ENCODE results near the gene CARNS1. TPM values are rescaled to one million over a fixed set of nuclear protein-coding genes. Genes with fewer than 3 reads are reported as not detected.

The CARNS1 gene
- 1 to 10 TPM in 1 of 3 donors, under 1 TPM in 2; 0.16 to 4.2 (median 0.66) TPM for total RNA-seq

DNA sequence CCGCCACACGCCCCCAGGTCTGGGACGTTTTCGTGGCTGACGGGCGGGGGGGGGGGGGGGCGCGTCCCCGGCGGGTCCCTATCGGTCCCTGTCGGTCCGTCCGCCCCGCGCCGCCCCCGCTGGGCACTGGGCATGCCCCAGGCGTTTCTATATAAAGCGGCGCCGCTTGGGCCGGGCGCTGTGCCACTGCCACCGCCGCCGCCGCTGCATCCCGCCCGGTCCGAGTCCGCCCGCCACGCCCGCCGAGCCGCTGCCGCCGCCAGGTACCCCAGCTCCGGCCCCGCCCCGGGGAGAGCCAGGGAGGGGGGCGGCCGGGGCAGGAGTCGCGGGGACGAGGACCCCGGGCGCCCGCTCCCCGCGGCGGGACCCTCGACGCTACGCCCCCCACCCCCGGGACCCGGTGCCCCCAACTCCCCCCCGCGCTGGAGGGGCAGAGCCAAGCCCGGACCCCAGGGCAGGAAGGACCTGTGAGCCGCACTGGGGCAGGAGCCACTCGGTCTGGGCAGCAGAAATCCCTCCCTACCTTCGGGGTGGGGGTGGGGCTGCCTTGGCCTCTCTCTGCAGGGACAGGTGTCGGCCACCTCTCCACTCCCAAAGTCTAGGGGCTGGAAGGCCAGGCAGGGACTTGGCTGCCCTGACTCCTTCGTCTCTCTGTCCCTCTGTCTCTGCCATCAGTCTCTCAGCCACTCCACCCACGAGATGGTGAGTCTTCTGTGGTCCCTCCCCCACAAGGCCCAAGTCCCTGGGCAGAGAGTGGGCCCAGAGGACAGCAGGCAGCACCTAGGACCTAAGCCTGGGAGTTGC, at the start of gene CARNS1:
TSS of gene CARNS1 (plus strand) at position 178 of the 804 bp plus-strand sequence. CDS start at position 700, 522 bp downstream.
- intact Hi-C loops (cut with DNase I; ENCODE audit: low total_unique reads) = no loop called here
- no peak for DNase-seq (ENCODE audit: low spot score in 2 of 2)
- Histone ChIP-seq H3K36me3 (no peaks in the 10 kb centered on the region), H3K27ac (peak within 1 kb of the TSS; percentile 68 to 83), H3K4me3 (peak within 1 kb of the TSS; percentile 12 to 63 (median 45)), H3K4me1 (peaks cover 10 to 13% of the 10 kb centered on the region in 2 donors), H3K9me3 (no peaks in the 10 kb centered on the region), H3K27me3 (peaks cover 0 to 13% of the 10 kb centered on the region in 2 donors)
- no peak for TF ChIP-seq POLR2A (IDR thresholded peaks at IDR 0.05)
- TF ChIP-seq, protein P1, sequence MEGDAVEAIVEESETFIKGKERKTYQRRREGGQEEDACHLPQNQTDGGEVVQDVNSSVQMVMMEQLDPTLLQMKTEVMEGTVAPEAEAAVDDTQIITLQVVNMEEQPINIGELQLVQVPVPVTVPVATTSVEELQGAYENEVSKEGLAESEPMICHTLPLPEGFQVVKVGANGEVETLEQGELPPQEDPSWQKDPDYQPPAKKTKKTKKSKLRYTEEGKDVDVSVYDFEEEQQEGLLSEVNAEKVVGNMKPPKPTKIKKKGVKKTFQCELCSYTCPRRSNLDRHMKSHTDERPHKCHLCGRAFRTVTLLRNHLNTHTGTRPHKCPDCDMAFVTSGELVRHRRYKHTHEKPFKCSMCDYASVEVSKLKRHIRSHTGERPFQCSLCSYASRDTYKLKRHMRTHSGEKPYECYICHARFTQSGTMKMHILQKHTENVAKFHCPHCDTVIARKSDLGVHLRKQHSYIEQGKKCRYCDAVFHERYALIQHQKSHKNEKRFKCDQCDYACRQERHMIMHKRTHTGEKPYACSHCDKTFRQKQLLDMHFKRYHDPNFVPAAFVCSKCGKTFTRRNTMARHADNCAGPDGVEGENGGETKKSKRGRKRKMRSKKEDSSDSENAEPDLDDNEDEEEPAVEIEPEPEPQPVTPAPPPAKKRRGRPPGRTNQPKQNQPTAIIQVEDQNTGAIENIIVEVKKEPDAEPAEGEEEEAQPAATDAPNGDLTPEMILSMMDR (IDR thresholded peaks at IDR 0.05) = no peak
- no peak for TF ChIP-seq POLR2AphosphoS5 (IDR thresholded peaks at IDR 0.05)

DNA sequence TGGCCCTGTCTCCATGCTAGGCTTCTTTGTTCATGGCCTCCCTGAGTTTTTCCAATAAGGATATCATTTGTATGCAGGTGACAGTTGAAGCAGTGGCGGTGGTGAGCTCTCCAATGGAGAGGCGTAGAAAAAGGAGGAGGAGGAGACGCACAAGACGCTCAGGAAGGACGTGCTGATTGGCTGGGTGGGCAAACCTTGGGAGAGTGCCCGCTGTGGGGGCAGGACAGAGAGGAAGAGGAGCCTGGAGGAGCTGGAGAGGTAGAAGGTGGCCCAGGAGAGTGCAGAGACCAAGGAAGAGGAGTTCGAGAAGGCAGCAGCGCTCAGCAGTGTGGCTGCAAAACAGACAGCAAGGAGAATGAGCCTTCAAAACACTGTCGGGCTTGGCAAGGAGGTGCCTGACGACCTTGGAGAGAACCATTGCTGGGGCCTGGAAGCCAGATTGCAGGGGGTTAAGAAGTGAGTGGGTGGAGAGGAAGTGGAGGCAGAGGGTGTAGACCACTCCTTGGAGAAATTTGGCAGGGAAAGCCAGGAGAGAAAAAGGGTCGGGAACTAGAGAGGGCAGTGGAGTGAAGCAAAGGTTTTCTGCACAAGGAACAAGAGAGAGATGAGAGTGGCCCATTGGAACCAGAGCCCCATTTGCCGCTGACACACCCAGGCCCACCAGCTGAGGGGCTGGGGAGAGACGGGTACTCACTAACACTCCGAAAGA, 49.6 kb upstream of the CARNS1 start:
- H3K36me3 ChIP-seq = no peaks in the 10 kb centered on the region
- TF ChIP-seq POLR2A (IDR thresholded peaks at IDR 0.05) (no peak), POLR2AphosphoS5 (IDR thresholded peaks at IDR 0.05) (no peak)
- TF ChIP-seq, protein P1 (IDR thresholded peaks at IDR 0.05) = no peak
- no peaks in the 10 kb centered on the region for H3K27me3 ChIP-seq
- DNase-seq (ENCODE audit: low spot score in 2 of 2) = no peak
- intact Hi-C loops (cut with DNase I; ENCODE audit: low total_unique reads) = no loop called here
- peak overlapping the region; percentile 68 to 89 for H3K27ac ChIP-seq
- H3K4me1 ChIP-seq = peaks cover 16 to 17% of the 10 kb centered on the region in 2 donors
- H3K4me3 ChIP-seq = peak overlapping the region in 1 of 3 donors; percentile 52
- H3K9me3 ChIP-seq = no peaks in the 10 kb centered on the region

GRCh38 chr11:67366546-67366945, 48.9 kb upstream of the CARNS1 start:
- no peaks in the 10 kb centered on the region for H3K9me3 ChIP-seq
- H3K27me3 ChIP-seq = no peaks in the 10 kb centered on the region
- intact Hi-C loops (cut with DNase I; ENCODE audit: low total_unique reads) = no loop called here
- no peaks in the 10 kb centered on the region for H3K36me3 ChIP-seq
- no peak for DNase-seq (ENCODE audit: low spot score in 2 of 2)
- peak overlapping the region; percentile 68 to 89 for H3K27ac ChIP-seq
- H3K4me3 ChIP-seq = peak overlapping the region in 2 of 3 donors; percentile 15 to 52
- H3K4me1 ChIP-seq = peaks cover 16 to 18% of the 10 kb centered on the region in 2 donors
- TF ChIP-seq POLR2A (IDR thresholded peaks at IDR 0.05) (no peak), POLR2AphosphoS5 (IDR thresholded peaks at IDR 0.05) (no peak)
- TF ChIP-seq, protein P1 (IDR thresholded peaks at IDR 0.05) = no peak

DNA sequence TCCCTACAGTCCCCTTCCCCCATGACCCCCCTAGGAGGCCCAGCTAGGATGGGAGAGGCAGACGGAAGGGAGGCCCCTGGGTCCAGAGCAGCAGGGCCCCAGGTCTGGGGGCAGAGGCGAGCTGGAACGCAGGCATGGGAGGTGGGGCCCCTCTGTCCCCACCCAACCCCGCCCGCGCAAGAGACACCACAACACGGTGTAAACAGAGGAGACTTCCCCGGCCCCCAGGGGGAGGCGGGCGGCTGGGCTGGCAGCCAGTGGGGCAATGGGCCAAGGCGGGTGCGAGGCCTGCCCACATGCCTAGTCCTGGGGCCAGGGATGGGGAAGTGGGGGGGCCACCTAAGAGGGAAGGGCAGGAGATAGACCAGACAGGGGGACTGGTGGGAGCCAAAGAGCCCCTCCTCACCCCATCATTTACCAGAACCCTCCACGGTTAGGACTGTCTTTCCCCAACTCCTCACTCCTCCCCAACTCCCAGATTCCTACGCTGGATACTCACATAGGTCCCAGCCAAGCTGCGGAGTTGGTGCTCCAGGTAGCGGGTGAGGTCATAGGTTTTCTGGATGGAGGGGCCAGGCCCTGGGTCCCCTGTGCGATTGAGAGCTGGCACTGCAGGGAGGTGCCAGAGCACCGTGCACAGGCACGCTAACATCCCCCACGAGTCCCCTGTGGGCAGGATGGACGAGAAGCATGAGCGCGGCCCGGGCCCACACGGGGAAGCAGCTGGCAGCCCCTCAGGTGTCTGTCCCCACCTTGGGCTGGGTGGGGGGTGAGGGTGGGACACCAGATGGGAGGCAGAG, 48.3 kb upstream of the CARNS1 start:
- H3K27ac ChIP-seq = peak overlapping the region; percentile 68 to 89
- H3K4me1 ChIP-seq = peaks cover 16 to 23% of the 10 kb centered on the region in 2 donors
- no peaks in the 10 kb centered on the region for H3K9me3 ChIP-seq
- H3K36me3 ChIP-seq = no peaks in the 10 kb centered on the region
- no peak for DNase-seq (ENCODE audit: low spot score in 2 of 2)
- intact Hi-C loops (cut with DNase I; ENCODE audit: low total_unique reads) = no loop called here
- no peak for TF ChIP-seq POLR2A (IDR thresholded peaks at IDR 0.05)
- TF ChIP-seq, protein P1 (IDR thresholded peaks at IDR 0.05) = no peak
- no peak for TF ChIP-seq POLR2AphosphoS5 (IDR thresholded peaks at IDR 0.05)
- peak overlapping the region in 2 of 3 donors; percentile 15 to 52 for H3K4me3 ChIP-seq
- H3K27me3 ChIP-seq = no peaks in the 10 kb centered on the region

Data from breast epithelium (tissue), 4 donors.